ENCODE results near the gene OR2H1.

OR2H1 gene

DNA sequence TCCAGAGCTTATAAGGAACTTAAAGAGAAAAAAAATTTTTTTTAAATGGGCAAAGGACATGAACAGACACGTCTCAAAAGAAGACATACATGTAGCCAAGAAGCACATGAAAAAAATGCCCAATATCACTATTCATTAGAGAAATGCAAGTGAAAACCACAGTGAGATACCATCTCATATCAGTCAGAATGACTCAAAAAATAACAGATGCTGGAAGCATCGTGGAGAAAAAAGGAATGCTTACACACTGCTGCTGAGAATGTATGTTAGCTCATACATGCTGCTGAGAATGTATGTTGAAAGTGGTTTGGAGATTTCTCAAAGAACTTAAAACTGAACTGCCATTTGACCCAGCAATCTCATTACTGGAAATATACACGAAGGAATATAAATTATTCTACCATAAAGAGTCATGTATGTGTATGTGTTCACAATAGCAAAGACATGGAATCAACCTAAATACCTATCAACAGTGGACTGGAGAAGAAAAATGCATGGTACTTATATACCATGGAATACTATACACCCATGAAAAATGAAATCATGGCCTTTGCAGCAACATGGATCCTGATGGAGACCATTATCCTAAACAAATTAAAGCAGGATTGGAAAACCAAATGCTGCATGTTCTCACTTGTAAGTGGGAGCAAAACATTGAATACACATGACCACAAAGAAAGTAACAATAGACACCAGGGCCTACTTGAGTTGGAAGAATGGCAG, 5.3 kb upstream of the OR2H1 start:
- H3K27ac ChIP-seq (replicated peaks; ENCODE audit: low read length): no peak overlapping the region
- H3K18ac ChIP-seq (ENCODE audit: low read length): no peak overlapping the region
- no peaks in the 10 kb centered on the region for H3K27me3 ChIP-seq (ENCODE audit: control insufficient read depth in 3 of 3, insufficient read depth in 3 of 3, low read depth in 1 of 3, low read length in 3 of 3)
- WGBS, 2 donors (ENCODE audit: extremely low coverage in 2 of 2, insufficient read length in 2 of 2, insufficient replicate concordance in 1 of 2): no CpG with 5 or more reads among the region's 3 CpGs
- H4K8ac ChIP-seq (ENCODE audit: low read depth, low read length): no peak overlapping the region
- no peak overlapping the region for H4K91ac ChIP-seq (ENCODE audit: low read depth, low read length, poor library complexity)
- H3K23ac ChIP-seq (ENCODE audit: low read depth, low read length, poor library complexity): no peak overlapping the region
- no peak overlapping the region for H2BK12ac ChIP-seq (ENCODE audit: low read length)
- H2BK120ac ChIP-seq (ENCODE audit: low read depth, low read length): no peak overlapping the region
- H3K4ac ChIP-seq (ENCODE audit: low read length): no peak overlapping the region
- H3K9me3 ChIP-seq (replicated peaks in 1 of 2; ENCODE audit: control insufficient read depth in 2 of 2, insufficient read depth in 1 of 2, low read depth in 1 of 2, low read length in 2 of 2): peaks cover 0 to 2% of the 10 kb centered on the region in 2 donors
- no peak for DNase-seq (ENCODE audit: low spot score)
- peaks cover 2 to 3% of the 10 kb centered on the region in 2 donors for H3K4me1 ChIP-seq (ENCODE audit: control insufficient read depth in 2 of 2, insufficient read depth in 1 of 2, low read depth in 1 of 2, low read length in 2 of 2)
- no peak overlapping the region for H2AK5ac ChIP-seq (ENCODE audit: low read depth, low read length)
- H3K4me2 ChIP-seq (ENCODE audit: insufficient read depth, low read length, poor library complexity, severe bottlenecking): no peak overlapping the region
- H2BK15ac ChIP-seq (ENCODE audit: low read length): no peak overlapping the region
- no peak overlapping the region for H2AFZ ChIP-seq (ENCODE audit: low read length)
- H2BK5ac ChIP-seq (ENCODE audit: low read length): no peak overlapping the region
- H3K9ac ChIP-seq (ENCODE audit: low read depth, low read length, poor library complexity): no peak overlapping the region
- H3K14ac ChIP-seq (ENCODE audit: low read length): no peak overlapping the region
- H3K79me1 ChIP-seq (ENCODE audit: low read depth, low read length): no peaks in the 10 kb centered on the region
- H3K4me3 ChIP-seq (ENCODE audit: low read length in 2 of 2): no peak overlapping the region
- H3K36me3 ChIP-seq (replicated peaks in 1 of 2; ENCODE audit: control insufficient read depth in 2 of 2, insufficient read depth in 2 of 2, low read length in 2 of 2): no peaks in the 10 kb centered on the region

DNA sequence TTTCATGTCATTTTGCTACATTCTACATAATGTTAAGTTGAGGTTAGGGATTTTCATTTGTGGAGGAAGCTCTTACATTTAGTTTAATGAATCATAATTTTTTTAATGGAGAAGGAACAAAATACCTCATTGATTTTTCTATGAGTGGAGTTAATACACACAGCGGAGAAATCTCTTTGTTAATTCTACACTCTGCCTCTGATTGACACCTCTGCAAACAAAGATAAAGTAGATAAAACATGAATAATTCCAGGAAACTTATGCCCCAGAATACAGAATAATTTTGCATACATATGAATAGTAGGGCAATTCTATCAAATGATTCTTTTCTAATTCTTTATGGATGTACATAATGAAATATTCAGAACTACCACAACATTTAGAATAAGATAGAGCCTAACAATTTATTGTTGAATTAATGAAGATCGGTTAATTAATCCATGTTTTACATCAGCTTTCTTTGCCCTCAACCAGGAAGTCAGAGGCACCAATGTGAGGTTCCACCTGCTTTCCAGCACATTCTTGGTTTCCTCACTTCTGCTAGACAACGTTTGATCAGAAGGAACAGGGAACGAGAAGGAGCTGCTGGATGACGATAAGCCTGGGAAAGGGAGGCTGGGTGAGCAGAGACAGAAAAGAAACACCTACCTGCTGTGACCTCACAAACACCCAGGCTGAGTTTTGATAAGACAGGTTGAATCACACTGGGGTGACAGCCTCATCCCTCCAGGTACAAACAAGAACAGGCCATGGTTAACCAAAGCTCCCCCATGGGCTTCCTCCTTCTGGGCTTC, 4.3 kb downstream of the OR2H1 start:
- H3K9ac ChIP-seq (ENCODE audit: low read depth, low read length, poor library complexity): no peak overlapping the region
- no peak overlapping the region for H3K4me3 ChIP-seq (ENCODE audit: low read length in 2 of 2)
- no peak overlapping the region for H3K23ac ChIP-seq (ENCODE audit: low read depth, low read length, poor library complexity)
- no peaks in the 10 kb centered on the region for H3K36me3 ChIP-seq (replicated peaks in 1 of 2; ENCODE audit: control insufficient read depth in 2 of 2, insufficient read depth in 2 of 2, low read length in 2 of 2)
- H3K4me2 ChIP-seq (ENCODE audit: insufficient read depth, low read length, poor library complexity, severe bottlenecking): no peak overlapping the region
- H2BK5ac ChIP-seq (ENCODE audit: low read length): no peak overlapping the region
- peaks cover 0 to 3% (median 0%) of the 10 kb centered on the region in 3 experiments for H3K27me3 ChIP-seq (ENCODE audit: control insufficient read depth in 3 of 3, insufficient read depth in 3 of 3, low read depth in 1 of 3, low read length in 3 of 3)
- H3K27ac ChIP-seq (replicated peaks; ENCODE audit: low read length): no peak overlapping the region
- no peak overlapping the region for H2BK15ac ChIP-seq (ENCODE audit: low read length)
- no peak overlapping the region for H2BK12ac ChIP-seq (ENCODE audit: low read length)
- H2AK5ac ChIP-seq (ENCODE audit: low read depth, low read length): no peak overlapping the region
- H4K91ac ChIP-seq (ENCODE audit: low read depth, low read length, poor library complexity): no peak overlapping the region
- H2BK120ac ChIP-seq (ENCODE audit: low read depth, low read length): no peak overlapping the region
- no peaks in the 10 kb centered on the region for H3K9me3 ChIP-seq (replicated peaks in 1 of 2; ENCODE audit: control insufficient read depth in 2 of 2, insufficient read depth in 1 of 2, low read depth in 1 of 2, low read length in 2 of 2)
- H3K18ac ChIP-seq (ENCODE audit: low read length): no peak overlapping the region
- DNase-seq (ENCODE audit: low spot score): no peak
- no peak overlapping the region for H2AFZ ChIP-seq (ENCODE audit: low read length)
- H3K4me1 ChIP-seq (ENCODE audit: control insufficient read depth in 2 of 2, insufficient read depth in 1 of 2, low read depth in 1 of 2, low read length in 2 of 2): no peaks in the 10 kb centered on the region
- H3K79me1 ChIP-seq (ENCODE audit: low read depth, low read length): no peaks in the 10 kb centered on the region
- no peak overlapping the region for H3K4ac ChIP-seq (ENCODE audit: low read length)
- WGBS, 2 donors (ENCODE audit: extremely low coverage in 2 of 2, insufficient read length in 2 of 2, insufficient replicate concordance in 1 of 2): no CpG with 5 or more reads among the region's 5 CpGs
- H3K14ac ChIP-seq (ENCODE audit: low read length): no peak overlapping the region
- no peak overlapping the region for H4K8ac ChIP-seq (ENCODE audit: low read depth, low read length)

- DNase-seq (ENCODE audit: low spot score): no peak
- Histone ChIP-seq H3K4ac (ENCODE audit: low read length) (no peak overlapping the region), H2AK5ac (ENCODE audit: low read depth, low read length) (no peak overlapping the region), H3K9ac (ENCODE audit: low read depth, low read length, poor library complexity) (no peak overlapping the region), H3K4me1 (ENCODE audit: control insufficient read depth in 2 of 2, insufficient read depth in 1 of 2, low read depth in 1 of 2, low read length in 2 of 2) (no peaks in the 10 kb centered on the region), H4K91ac (ENCODE audit: low read depth, low read length, poor library complexity) (no peak overlapping the region), H3K27me3 (ENCODE audit: control insufficient read depth in 3 of 3, insufficient read depth in 3 of 3, low read depth in 1 of 3, low read length in 3 of 3) (peaks cover 0 to 3% (median 0%) of the 10 kb centered on the region in 3 experiments), H2BK120ac (ENCODE audit: low read depth, low read length) (no peak overlapping the region), H2AFZ (ENCODE audit: low read length) (no peak overlapping the region), H3K79me1 (ENCODE audit: low read depth, low read length) (no peaks in the 10 kb centered on the region), H3K27ac (replicated peaks; ENCODE audit: low read length) (no peak overlapping the region), H4K8ac (ENCODE audit: low read depth, low read length) (no peak overlapping the region), H3K4me3 (ENCODE audit: low read length in 2 of 2) (no peak overlapping the region), H3K36me3 (replicated peaks in 1 of 2; ENCODE audit: control insufficient read depth in 2 of 2, insufficient read depth in 2 of 2, low read length in 2 of 2) (no peaks in the 10 kb centered on the region), H3K14ac (ENCODE audit: low read length) (no peak overlapping the region), H2BK15ac (ENCODE audit: low read length) (no peak overlapping the region), H3K9me3 (replicated peaks in 1 of 2; ENCODE audit: control insufficient read depth in 2 of 2, insufficient read depth in 1 of 2, low read depth in 1 of 2, low read length in 2 of 2) (no peaks in the 10 kb centered on the region), H2BK12ac (ENCODE audit: low read length) (no peak overlapping the region), H3K18ac (ENCODE audit: low read length) (no peak overlapping the region), H3K23ac (ENCODE audit: low read depth, low read length, poor library complexity) (no peak overlapping the region), H3K4me2 (ENCODE audit: insufficient read depth, low read length, poor library complexity, severe bottlenecking) (no peak overlapping the region), H2BK5ac (ENCODE audit: low read length) (no peak overlapping the region)
- no CpG with 5 or more reads among the region's 6 CpGs for WGBS, 2 donors (ENCODE audit: extremely low coverage in 2 of 2, insufficient read length in 2 of 2, insufficient replicate concordance in 1 of 2)
Measured at GRCh38 chr6:29462022-29462421, 5.1 kb downstream of the OR2H1 start.

GRCh38 chr6:29465279-29465678, 8.3 kb downstream of the OR2H1 start:
- no peaks in the 10 kb centered on the region for H3K36me3 ChIP-seq (replicated peaks in 1 of 2; ENCODE audit: control insufficient read depth in 2 of 2, insufficient read depth in 2 of 2, low read length in 2 of 2)
- no peak overlapping the region for H2BK5ac ChIP-seq (ENCODE audit: low read length)
- H4K8ac ChIP-seq (ENCODE audit: low read depth, low read length): no peak overlapping the region
- no peak overlapping the region for H3K27ac ChIP-seq (replicated peaks; ENCODE audit: low read length)
- no peak overlapping the region for H2BK120ac ChIP-seq (ENCODE audit: low read depth, low read length)
- no CpG with 5 or more reads among the region's 2 CpGs for WGBS, 2 donors (ENCODE audit: extremely low coverage in 2 of 2, insufficient read length in 2 of 2, insufficient replicate concordance in 1 of 2)
- no peak for DNase-seq (ENCODE audit: low spot score)
- H2BK12ac ChIP-seq (ENCODE audit: low read length): no peak overlapping the region
- H3K9me3 ChIP-seq (replicated peaks in 1 of 2; ENCODE audit: control insufficient read depth in 2 of 2, insufficient read depth in 1 of 2, low read depth in 1 of 2, low read length in 2 of 2): no peaks in the 10 kb centered on the region
- no peaks in the 10 kb centered on the region for H3K79me1 ChIP-seq (ENCODE audit: low read depth, low read length)
- no peaks in the 10 kb centered on the region for H3K27me3 ChIP-seq (ENCODE audit: control insufficient read depth in 3 of 3, insufficient read depth in 3 of 3, low read depth in 1 of 3, low read length in 3 of 3)
- no peak overlapping the region for H3K4me2 ChIP-seq (ENCODE audit: insufficient read depth, low read length, poor library complexity, severe bottlenecking)
- no peak overlapping the region for H3K23ac ChIP-seq (ENCODE audit: low read depth, low read length, poor library complexity)
- H3K4me3 ChIP-seq (ENCODE audit: low read length in 2 of 2): no peak overlapping the region
- no peak overlapping the region for H3K14ac ChIP-seq (ENCODE audit: low read length)
- no peak overlapping the region for H2AFZ ChIP-seq (ENCODE audit: low read length)
- no peak overlapping the region for H3K4ac ChIP-seq (ENCODE audit: low read length)
- no peak overlapping the region for H3K18ac ChIP-seq (ENCODE audit: low read length)
- no peak overlapping the region for H2AK5ac ChIP-seq (ENCODE audit: low read depth, low read length)
- H3K9ac ChIP-seq (ENCODE audit: low read depth, low read length, poor library complexity): no peak overlapping the region
- H4K91ac ChIP-seq (ENCODE audit: low read depth, low read length, poor library complexity): no peak overlapping the region
- no peaks in the 10 kb centered on the region for H3K4me1 ChIP-seq (ENCODE audit: control insufficient read depth in 2 of 2, insufficient read depth in 1 of 2, low read depth in 1 of 2, low read length in 2 of 2)
- H2BK15ac ChIP-seq (ENCODE audit: low read length): no peak overlapping the region

All from neuronal stem cell (in vitro differentiated cells).